HG03175 (cell line): Measurements from ENCODE around the gene MT2A.
A peak's percentile ranks its signal among the peaks of the same experiment; 100 is the strongest.
"Not testable (repeated sequence)": the region's sequence is repeated elsewhere in the genome, so short reads cannot be mapped to it uniquely, and the experiment has no call there.

Experiments
- ATAC-seq: cut with Tn5 transposase; IDR thresholded peaks from one replicate; pipeline ENCODE4 v1.9.1; 2021; ENCODE audit warnings: mild to moderate bottlenecking, moderate library complexity; ENCODE audit not compliant: unreplicated experiment

The MT2A gene

GRCh38 chr16:56608043-56608875 lies at the start of gene MT2A:
Gene MT2A, plus strand, starts transcription at chr16:56608584. Its CDS starts 72 bp downstream, at chr16:56608656.
- ATAC-seq = peak; percentile 89

GRCh38 chr16:56559109-56559508 lies 49.3 kb upstream of the MT2A start:
- ATAC-seq = no peak

GRCh38 chr16:56560447-56560846 lies 47.9 kb upstream of the MT2A start:
- no peak for ATAC-seq

GRCh38 chr16:56561126-56561525 lies 47.3 kb upstream of the MT2A start:
- ATAC-seq = no peak

GRCh38 chr16:56564793-56565477 lies 43.4 kb upstream of the MT2A start, which contains the start of gene MT4:
Gene MT4, plus strand, starts transcription at chr16:56565073. Its CDS starts 56 bp downstream, at chr16:56565129.
- no peak for ATAC-seq

GRCh38 chr16:56569971-56570370 lies 38.4 kb upstream of the MT2A start:
- no peak for ATAC-seq

- ATAC-seq = no peak
Observed at GRCh38 chr16:56571525-56571924, 36.9 kb upstream of the MT2A start.

- ATAC-seq = no peak
Observed at GRCh38 chr16:56574625-56575024, 33.8 kb upstream of the MT2A start.

- peak; percentile 95 for ATAC-seq
Observed at GRCh38 chr16:56576585-56577299, 31.6 kb upstream of the MT2A start.

- no peak for ATAC-seq
Observed at GRCh38 chr16:56577300-56577625, 31.1 kb upstream of the MT2A start.

GRCh38 chr16:56580391-56581048 lies 27.9 kb upstream of the MT2A start:
- ATAC-seq = no peak

- not testable (repeated sequence) for ATAC-seq
Observed at GRCh38 chr16:56582911-56583310, 25.5 kb upstream of the MT2A start.

GRCh38 chr16:56583351-56584168 lies 24.8 kb upstream of the MT2A start:
- no peak for ATAC-seq

- ATAC-seq = no peak
Observed at GRCh38 chr16:56584276-56584675, 24.1 kb upstream of the MT2A start.

- no peak for ATAC-seq
Observed at GRCh38 chr16:56588781-56589140, 19.6 kb upstream of the MT2A start.

- no peak for ATAC-seq
Observed at GRCh38 chr16:56589141-56590039, 19.0 kb upstream of the MT2A start, which contains the start of gene MT3. Gene MT3, plus strand, starts transcription at chr16:56589528. Its CDS starts 63 bp downstream, at chr16:56589591.

- ATAC-seq = no peak
Observed at GRCh38 chr16:56591377-56592060, 16.9 kb upstream of the MT2A start.

- ATAC-seq = no peak
Observed at GRCh38 chr16:56593573-56594291, 14.7 kb upstream of the MT2A start.
